A549 (cell line): ENCODE data around the gene TUBGCP6. TPM values are rescaled to one million over a fixed set of nuclear protein-coding genes. Genes with fewer than 3 reads are reported as not detected.

Source experiments
- ATAC-seq, 2 experiments: fragments of 200-7000 bp in 1 of 2; fragments of >200 bp in 1 of 2; cut with Nextera tagmentation in 1 of 2; cut with Tn5 transposase in 1 of 2; 3 replicates each; pipeline versions ENCODE4 v1.8.0 to v1.9.1; 2018 to 2020; ENCODE audit warnings: mild to moderate bottlenecking in 1 of 2, moderate library complexity in 1 of 2
- CTCF ChIA-PET: fragments of 300-600 bp; sonication (Branson Sonifier 250); formaldehyde crosslinking; extraction: SDS; loops from one replicate; lab custom pipeline; 2021; ENCODE audit warnings: antibody characterized with exemption, inconsistent platforms; lab: Yijun Ruan, JAX
- POLR2A ChIA-PET: fragments of 350-600 bp; formaldehyde crosslinking; extraction: SDS; loops from one replicate; lab custom pipeline; 2021; ENCODE audit warnings: antibody characterized with exemption, inconsistent platforms; lab: Yijun Ruan, JAX
- DNase-seq, 2 experiments: peaks; one replicate each; pipeline versions ENCODE4 v3.0.0 to v3.0.0-alpha.2; 2011 to 2016; ENCODE audit warnings: low read depth in 1 of 2, low spot score in 1 of 2
- FAIRE-seq: peaks from 2 replicates; lab custom pipeline; 2011; peaks lifted over from hg19 to GRCh38; lab: Jason Lieb, UNC
- H3K27ac ChIP-seq, 2 experiments: fragments of >200 bp; sonication (Bioruptor Twin); formaldehyde crosslinking; 3 replicates each; pipeline ENCODE4 v1.5.1; 2016 to 2017
- H3K4me1 ChIP-seq: fragments of >200 bp; sonication (Bioruptor Twin); formaldehyde crosslinking; 3 replicates; pipeline ENCODE4 v1.6.1; 2016
- H3K4me2 ChIP-seq: fragments of >200 bp; sonication (Bioruptor Twin); formaldehyde crosslinking; 3 replicates; pipeline ENCODE4 v1.6.1; 2016
- H3K4me3 ChIP-seq: fragments of >200 bp; sonication (Bioruptor Twin); formaldehyde crosslinking; 3 replicates; pipeline ENCODE4 v1.5.1; 2016
- H3K9me3 ChIP-seq: fragments of >200 bp; sonication (Bioruptor Twin); formaldehyde crosslinking; 3 replicates; pipeline ENCODE4 v1.6.1; 2016
- ATOH8 ChIP-seq: fragments of 250-450 bp; sonication (Bioruptor Pico); IDR thresholded peaks from 2 replicates; pipeline ENCODE4 v1.5.0; 2020; ENCODE audit warnings: low read depth, mild to moderate bottlenecking, moderate library complexity
- E2F6 ChIP-seq: IDR thresholded peaks from 2 replicates; pipeline ENCODE4 v1.6.1; 2012; ENCODE audit warnings: low read depth, borderline replicate concordance
- EP300 ChIP-seq, 2 experiments: fragments of >200 bp; sonication (Bioruptor Twin); formaldehyde crosslinking; IDR thresholded peaks; 2 replicates in 1 of 2; 3 replicates in 1 of 2; pipeline ENCODE4 v1.6.1; 2016 to 2017
- FOSL2 ChIP-seq, 2 experiments: fragments of 450-650 bp in 1 of 2; fragments of >200 bp in 1 of 2; sonication (Bioruptor Twin) in 1 of 2; formaldehyde crosslinking; IDR thresholded peaks; 2 replicates each; pipeline versions ENCODE4 v1.5.0 to v1.6.1; 2016 to 2020; ENCODE audit warnings: mild to moderate bottlenecking in 1 of 2, moderate library complexity in 1 of 2
- GATA3 ChIP-seq: IDR thresholded peaks from 2 replicates; pipeline ENCODE4 v1.6.1; 2012; ENCODE audit warnings: borderline replicate concordance
- HEYL ChIP-seq: fragments of 250-450 bp; sonication (Bioruptor Pico); IDR thresholded peaks from 2 replicates; pipeline ENCODE4 v1.8.0; 2021; ENCODE audit warnings: mild to moderate bottlenecking, moderate library complexity
- JUN ChIP-seq, 2 experiments: fragments of >200 bp; sonication (Bioruptor Twin); formaldehyde crosslinking; IDR thresholded peaks; 2 replicates in 1 of 2; 3 replicates in 1 of 2; pipeline ENCODE4 v1.6.1; 2016 to 2017
- MAFK ChIP-seq: fragments of 450-650 bp; IDR thresholded peaks from 2 replicates; pipeline ENCODE4 v1.6.1; 2014; ENCODE audit not compliant: partially characterized antibody
- MAX ChIP-seq: IDR thresholded peaks from 2 replicates; pipeline ENCODE4 v1.6.1; 2012
- MYC ChIP-seq: IDR thresholded peaks from 2 replicates; pipeline ENCODE4 v1.6.1; 2012; ENCODE audit warnings: mild to moderate bottlenecking, inconsistent platforms, low read length, improper control_type of control experiment, borderline replicate concordance
- PBX3 ChIP-seq: IDR thresholded peaks from 2 replicates; pipeline ENCODE4 v1.6.1; 2012
- POLR2A ChIP-seq: IDR thresholded peaks from 2 replicates; pipeline ENCODE4 v1.6.1; 2012; ENCODE audit warnings: mild to moderate bottlenecking, low read length
- RCOR1 ChIP-seq: fragments of 150-350 bp; IDR thresholded peaks from 2 replicates; pipeline ENCODE4 v1.6.1; 2014; ENCODE audit warnings: antibody characterized with exemption, low read length, low read depth
- RFX5 ChIP-seq: fragments of 450-650 bp; IDR thresholded peaks from 2 replicates; pipeline ENCODE4 v1.7.1; 2014; ENCODE audit warnings: antibody characterized with exemption, mild to moderate bottlenecking, moderate library complexity
- RNF2 ChIP-seq: fragments of 200-600 bp; sonication (generic); IDR thresholded peaks from 2 replicates; pipeline ENCODE4 v1.6.1; 2016; ENCODE audit warnings: low read depth, mild to moderate bottlenecking, antibody characterized with exemption, moderate library complexity, borderline replicate concordance
- SREBF2 ChIP-seq: fragments of 450-650 bp; IDR thresholded peaks from 2 replicates; pipeline ENCODE4 v1.6.1; 2014; ENCODE audit warnings: mild to moderate bottlenecking, moderate library complexity
- ZFP36 ChIP-seq: fragments of 450-650 bp; IDR thresholded peaks from 2 replicates; pipeline ENCODE4 v1.6.1; 2014; ENCODE audit warnings: borderline replicate concordance; ENCODE audit not compliant: partially characterized antibody
- ZSCAN20 ChIP-seq: fragments of 250-450 bp; sonication (Bioruptor Pico); IDR thresholded peaks from 2 replicates; pipeline ENCODE4 v1.8.0; 2022; ENCODE audit warnings: mild to moderate bottlenecking, moderate library complexity
- WGBS: methylation state at CpG from one replicate; pipeline ENCODE4 v1.1.6; 2017; ENCODE audit errors: missing lambda C conversion rate; 5-methylcytosine and 5-hydroxymethylcytosine counted together
- polyA plus RNA-seq, 4 experiments: library from polyadenylated mRNA; depleted of rRNA in 3 of 4; stranded (reverse); fragments of >200 nt; fragmentation: RNase III in 1 of 4; extraction: RNeasy Plus Mini Kit Qiagen cat#74134 plus additional on column Dnase treatment in 1 of 4; gene quantifications; 2 replicates in 3 of 4; 3 replicates in 1 of 4; pipeline ENCODE4 v1.2.3, GENCODE V29; 2011 to 2017

Gene TUBGCP6
- polyA plus RNA-seq, 2 of the 4 experiments (the other 2 are of a cell fraction): 6.5 to 14.2 TPM

GRCh38 chr22:50285568-50286229, 40.9 kb upstream of the TUBGCP6 start (continued):
- TF ChIP-seq POLR2A: no peak
- TF ChIP-seq PBX3: no peak
- TF ChIP-seq E2F6: no peak
- TF ChIP-seq GATA3: no peak

- peaks cover 17% of the 10 kb centered on the region for H3K4me1 ChIP-seq
- DNase-seq: no peak
- TF ChIP-seq EP300 (IDR thresholded peaks at IDR 0.05): no peak
- TF ChIP-seq GATA3: no peak
- no peak for TF ChIP-seq ATOH8 (CRISPR knock-in tag)
- TF ChIP-seq HEYL (CRISPR knock-in tag): no peak
- TF ChIP-seq ZSCAN20: no peak
- TF ChIP-seq RNF2: no peak
- no peak for TF ChIP-seq PBX3
- no peak for TF ChIP-seq RFX5
- TF ChIP-seq, all 56 proteins: peak for 0
- ChIA-PET POLR2A (no interaction called here), CTCF (no interaction called here)
- no peak for ATAC-seq
- no peak for FAIRE-seq
- Histone ChIP-seq H3K27ac (no peak overlapping the region), H3K9me3 (no peaks in the 10 kb centered on the region), H3K4me2 (no peak overlapping the region), H3K4me3 (no peak overlapping the region)
- WGBS: 100% methylated on average over 3 of the region's 13 CpGs
Measured at GRCh38 chr22:50284479-50284878, 39.7 kb upstream of the TUBGCP6 start.

GRCh38 chr22:50283821-50284220, 39.0 kb upstream of the TUBGCP6 start:
- ChIA-PET POLR2A (no interaction called here), CTCF (interaction anchor here (1.1 kb wide), 1 partner anchor 18 kb away, joined by 3 read pairs; no protein-coding TSS in a partner anchor)
- 97% methylated on average over 15 of the region's 30 CpGs for whole genome bisulfite sequencing
- FAIRE-seq: no peak
- peaks cover 17% of the 10 kb centered on the region for H3K4me1 ChIP-seq
- no peak overlapping the region for H3K4me3 ChIP-seq
- ATAC-seq: no peak
- no peaks in the 10 kb centered on the region for H3K9me3 ChIP-seq
- H3K4me2 ChIP-seq: no peak overlapping the region
- no peak for DNase-seq
- peak overlapping the region in 1 of 2 experiments; percentile 92; a peak in 2 of 6 replicates for H3K27ac ChIP-seq
- TF ChIP-seq SREBF2: no peak
- no peak for TF ChIP-seq MYC
- TF ChIP-seq ZFP36: no peak
- no peak for TF ChIP-seq RCOR1

GRCh38 chr22:50282361-50283155, 37.7 kb upstream of the TUBGCP6 start:
- Histone ChIP-seq H3K27ac (peak overlapping the region; percentile 73 to 92), H3K4me1 (peaks cover 17% of the 10 kb centered on the region), H3K4me3 (no peak overlapping the region), H3K4me2 (peak overlapping the region; percentile 65)
- CTCF ChIA-PET: interaction anchor here (1.0 to 1.3 kb wide), 4 partner anchors 10 to 44 kb away, joined by 3 to 5 read pairs (median 3); partner anchors contain the start of gene PLXNB2
- peak; percentile 53 to 82; a peak in 4 of 6 replicates for ATAC-seq
- no peak for FAIRE-seq
- WGBS: 80% methylated on average over 3 of the region's 45 CpGs
- DNase-seq: peak; percentile 69 to 73
- TF ChIP-seq JUN (IDR thresholded peaks at IDR 0.05) (peak in 1 of 2 experiments; percentile 25; a peak in 1 of 5 replicates), MAX (0 out of 2 replicates have a peak, but pooled peaks have one; percentile 16), MAFK (no peak), FOSL2 (IDR thresholded peaks at IDR 0.05) (no peak), FOSL2 (CRISPR knock-in tag; IDR thresholded peaks at IDR 0.05) (peak; percentile 63)
- TF ChIP-seq, all 56 proteins: peak for 3
- POLR2A ChIA-PET: interaction anchor here (0.9 to 1.3 kb wide), 2 partner anchors 11 to 23 kb away, joined by 3 to 7 read pairs; no protein-coding TSS in a partner anchor
- no peaks in the 10 kb centered on the region for H3K9me3 ChIP-seq
